Vagina (tissue), 2 donors: ENCODE results near the gene MERTK. TPM values are rescaled to one million over a fixed set of nuclear protein-coding genes. Genes with fewer than 3 reads are reported as not detected.
A peak's percentile ranks its signal among the peaks of the same experiment; 100 is the strongest.
"Not testable (repeated sequence)": the region's sequence is repeated elsewhere in the genome, so short reads cannot be mapped to it uniquely, and the experiment has no call there.

Experiments used
- DNase-seq, 2 donors: peaks; one replicate each; pipeline ENCODE4 v3.0.0-alpha.2; 2017; ENCODE audit errors: extremely low spot score in 2 of 2
- H3K27ac ChIP-seq: fragments of 200-600 bp; sonication (generic); one replicate; pipeline ENCODE4 v1.5.1; 2019
- H3K27me3 ChIP-seq: fragments of 200-600 bp; sonication (generic); one replicate; pipeline ENCODE4 v1.5.1; 2019
- H3K36me3 ChIP-seq, 2 donors: fragments of 200-600 bp; sonication (generic); one replicate each; pipeline ENCODE4 v1.5.1; 2017 to 2019
- H3K4me1 ChIP-seq: fragments of 200-600 bp; sonication (generic); one replicate; pipeline ENCODE4 v1.5.1; 2019
- H3K4me3 ChIP-seq, 2 donors: fragments of 200-600 bp; sonication (generic); 1 replicate in 1 of 2; 2 replicates in 1 of 2; pipeline ENCODE4 v1.5.1; 2016 to 2019
- H3K9me3 ChIP-seq: fragments of 200-600 bp; sonication (generic); one replicate; pipeline ENCODE4 v1.5.1; 2019
- POLR2A ChIP-seq, 2 donors: fragments of 450-650 bp; IDR thresholded peaks; one replicate each; pipeline ENCODE4 v1.6.1; 2017; ENCODE audit warnings: antibody characterized with exemption in 2 of 2, mild to moderate bottlenecking in 2 of 2, moderate library complexity in 2 of 2
- POLR2AphosphoS5 ChIP-seq, 2 donors: sonication (generic); formaldehyde crosslinking; IDR thresholded peaks; one replicate each; pipeline ENCODE4 v1.9.0; 2017; ENCODE audit warnings: antibody characterized with exemption in 2 of 2, mild to moderate bottlenecking in 2 of 2, low read depth in 1 of 2; ENCODE audit not compliant: insufficient read depth in 1 of 2
- intact Hi-C: fragments of 100-400 bp; cut with DNase I; formaldehyde crosslinking; loops from one replicate; pipeline ENCODE4 v1.15.1; 2023
- total RNA-seq: library from RNA; depleted of rRNA; stranded (reverse); fragments of >200 nt; gene quantifications from one replicate; pipeline ENCODE4 v1.2.3, GENCODE V29; 2016
- TF ChIP-seq, protein P1 (sequence below), 3 experiments: fragments of 450-650 bp in 2 of 3; fragments of 200-600 bp in 1 of 3; sonication (generic) in 1 of 3; IDR thresholded peaks; one replicate each; pipeline ENCODE4 v1.5.1; 2017 to 2019; ENCODE audit warnings: antibody characterized with exemption in 3 of 3, mild to moderate bottlenecking in 2 of 3, moderate library complexity in 2 of 3

MERTK gene
- total RNA-seq, 1 donor from 2014 or later = 15.7 TPM

DNA sequence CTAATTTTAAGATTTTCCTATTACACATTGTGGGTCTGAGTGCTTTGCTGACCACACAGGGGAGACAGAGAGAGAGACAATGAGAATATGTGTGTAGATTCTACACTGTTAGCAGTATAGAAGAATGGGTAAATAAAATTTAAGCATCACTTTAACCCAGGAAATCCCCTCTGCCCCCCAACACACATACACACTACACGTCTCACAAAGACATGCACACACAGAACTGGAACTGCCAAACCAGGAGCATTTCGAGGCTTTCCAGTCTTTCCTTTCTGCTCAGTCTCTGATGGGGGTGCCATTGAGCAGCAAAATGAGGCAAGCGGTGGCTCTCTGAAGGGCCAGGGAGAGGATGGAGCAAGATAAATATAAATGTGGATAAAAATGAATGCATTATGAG, 2.5 kb downstream of the MERTK start:
- intact Hi-C loops = no loop called here
- Histone ChIP-seq H3K4me3 (peak overlapping the region; percentile 9 to 80), H3K27ac (peak overlapping the region; percentile 95), H3K27me3 (no peaks in the 10 kb centered on the region), H3K4me1 (peaks cover 25% of the 10 kb centered on the region), H3K36me3 (no peaks in the 10 kb centered on the region), H3K9me3 (no peaks in the 10 kb centered on the region)
- DNase-seq = no peak
- TF ChIP-seq POLR2A (IDR thresholded peaks at IDR 0.05) = no peak
- TF ChIP-seq, protein P1, sequence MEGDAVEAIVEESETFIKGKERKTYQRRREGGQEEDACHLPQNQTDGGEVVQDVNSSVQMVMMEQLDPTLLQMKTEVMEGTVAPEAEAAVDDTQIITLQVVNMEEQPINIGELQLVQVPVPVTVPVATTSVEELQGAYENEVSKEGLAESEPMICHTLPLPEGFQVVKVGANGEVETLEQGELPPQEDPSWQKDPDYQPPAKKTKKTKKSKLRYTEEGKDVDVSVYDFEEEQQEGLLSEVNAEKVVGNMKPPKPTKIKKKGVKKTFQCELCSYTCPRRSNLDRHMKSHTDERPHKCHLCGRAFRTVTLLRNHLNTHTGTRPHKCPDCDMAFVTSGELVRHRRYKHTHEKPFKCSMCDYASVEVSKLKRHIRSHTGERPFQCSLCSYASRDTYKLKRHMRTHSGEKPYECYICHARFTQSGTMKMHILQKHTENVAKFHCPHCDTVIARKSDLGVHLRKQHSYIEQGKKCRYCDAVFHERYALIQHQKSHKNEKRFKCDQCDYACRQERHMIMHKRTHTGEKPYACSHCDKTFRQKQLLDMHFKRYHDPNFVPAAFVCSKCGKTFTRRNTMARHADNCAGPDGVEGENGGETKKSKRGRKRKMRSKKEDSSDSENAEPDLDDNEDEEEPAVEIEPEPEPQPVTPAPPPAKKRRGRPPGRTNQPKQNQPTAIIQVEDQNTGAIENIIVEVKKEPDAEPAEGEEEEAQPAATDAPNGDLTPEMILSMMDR (IDR thresholded peaks at IDR 0.05) = peak in 1 of 3 experiments; percentile 5

DNA sequence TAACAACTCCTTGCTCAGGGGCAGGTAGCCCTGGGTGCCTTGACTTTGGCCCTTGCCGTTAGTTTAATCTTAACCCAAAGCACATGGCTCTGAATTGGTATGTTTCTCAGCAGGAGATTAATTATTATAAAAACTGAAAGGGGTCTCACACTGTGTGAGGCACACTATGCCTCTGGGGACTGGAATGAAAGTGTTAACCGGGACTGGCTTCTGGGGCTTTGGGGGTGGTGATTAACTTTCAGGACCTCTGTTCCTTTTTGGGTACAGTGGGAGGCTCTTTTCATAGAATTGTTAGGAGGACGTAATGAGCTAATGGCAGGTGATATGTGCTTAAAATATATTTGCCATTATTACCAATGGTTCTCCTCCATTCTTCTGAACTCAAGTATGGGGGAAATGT, 5.1 kb downstream of the MERTK start:
- TF ChIP-seq POLR2AphosphoS5 (IDR thresholded peaks at IDR 0.05; ENCODE audit: insufficient read depth in 1 of 2, low read depth in 1 of 2) (no peak), POLR2A (IDR thresholded peaks at IDR 0.05) (no peak)
- TF ChIP-seq, protein P1 (IDR thresholded peaks at IDR 0.05) = no peak
- no peaks in the 10 kb centered on the region for H3K36me3 ChIP-seq
- H3K4me1 ChIP-seq = peaks cover 24% of the 10 kb centered on the region
- H3K4me3 ChIP-seq = no peak overlapping the region
- no peaks in the 10 kb centered on the region for H3K9me3 ChIP-seq
- intact Hi-C loops = no loop called here
- H3K27me3 ChIP-seq = no peaks in the 10 kb centered on the region
- DNase-seq = no peak
- no peak overlapping the region for H3K27ac ChIP-seq

DNA sequence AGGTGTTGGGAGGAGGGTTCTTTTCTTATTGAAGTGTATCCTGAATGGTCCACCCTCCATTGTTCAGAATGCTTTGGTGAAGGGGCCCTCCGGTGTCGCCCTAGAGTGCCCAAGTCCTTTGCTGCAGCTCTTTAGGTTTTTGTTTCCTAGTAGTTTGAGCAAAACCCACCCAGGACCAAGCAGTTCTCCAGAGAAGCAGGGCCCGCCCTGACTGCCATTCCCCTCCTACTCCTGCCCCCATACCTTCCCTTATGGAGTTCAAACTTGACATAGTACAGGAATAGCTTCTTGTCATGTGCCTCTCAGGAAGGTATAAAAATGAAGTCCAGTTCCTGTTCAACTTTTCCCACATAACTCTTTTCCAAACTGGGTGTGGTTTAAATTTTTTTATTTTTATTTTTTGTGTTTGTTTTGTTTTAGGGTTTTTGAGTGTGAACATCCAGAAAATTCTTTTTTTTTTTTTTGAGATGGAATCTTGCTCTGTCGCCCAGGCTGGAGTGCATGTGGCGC, 5.6 kb downstream of the MERTK start:
- H3K36me3 ChIP-seq = no peaks in the 10 kb centered on the region
- H3K9me3 ChIP-seq = no peaks in the 10 kb centered on the region
- no peaks in the 10 kb centered on the region for H3K27me3 ChIP-seq
- peaks cover 24% of the 10 kb centered on the region for H3K4me1 ChIP-seq
- no peak overlapping the region for H3K27ac ChIP-seq
- TF ChIP-seq POLR2AphosphoS5 (IDR thresholded peaks at IDR 0.05; ENCODE audit: insufficient read depth in 1 of 2, low read depth in 1 of 2) = no peak
- no peak for TF ChIP-seq POLR2A (IDR thresholded peaks at IDR 0.05)
- TF ChIP-seq, protein P1 (IDR thresholded peaks at IDR 0.05) = no peak
- intact Hi-C loops = no loop called here
- H3K4me3 ChIP-seq = no peak overlapping the region
- no peak for DNase-seq

DNA sequence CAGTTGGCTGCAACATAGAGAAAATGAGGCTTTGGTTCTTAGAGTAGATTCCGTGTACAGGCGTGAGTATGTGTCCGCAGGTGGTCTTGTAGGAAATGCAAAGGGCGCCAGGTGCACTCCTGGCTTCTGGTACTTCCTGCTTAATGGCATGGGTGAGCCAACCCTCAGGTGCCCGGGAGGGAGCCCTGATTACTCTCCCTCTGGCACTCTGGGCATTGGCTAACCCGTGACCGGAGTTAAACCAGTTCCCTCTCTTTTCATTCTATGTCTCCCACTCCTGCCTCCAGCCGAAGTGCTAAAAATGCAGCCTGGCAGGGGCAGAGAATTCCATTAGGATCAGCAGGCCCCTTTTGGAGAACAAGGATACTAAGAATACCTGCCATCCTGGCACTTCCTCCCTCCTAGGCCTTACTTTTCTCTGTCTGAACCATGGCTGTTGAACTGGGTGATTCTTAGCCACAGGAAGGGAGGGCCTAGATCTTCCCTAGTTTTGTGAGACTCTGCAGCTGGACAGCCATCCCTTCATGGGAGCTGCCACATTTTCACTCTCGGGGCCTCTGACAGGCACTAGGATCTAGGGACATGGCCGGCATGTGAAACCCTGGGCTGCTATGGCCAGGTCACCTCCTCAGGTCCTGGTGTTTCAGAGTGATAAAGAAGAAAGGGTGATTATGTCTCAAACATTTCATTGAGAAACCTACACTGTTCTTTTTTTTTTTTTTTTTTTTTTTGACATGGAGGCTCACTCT, 6.5 kb downstream of the MERTK start:
- Histone ChIP-seq H3K4me3 (no peak overlapping the region), H3K4me1 (peaks cover 21% of the 10 kb centered on the region), H3K9me3 (no peaks in the 10 kb centered on the region), H3K27ac (no peak overlapping the region), H3K36me3 (no peaks in the 10 kb centered on the region), H3K27me3 (no peaks in the 10 kb centered on the region)
- intact Hi-C loops = no loop called here
- TF ChIP-seq, protein P1 (IDR thresholded peaks at IDR 0.05) = no peak
- TF ChIP-seq POLR2A (IDR thresholded peaks at IDR 0.05) (no peak), POLR2AphosphoS5 (IDR thresholded peaks at IDR 0.05; ENCODE audit: insufficient read depth in 1 of 2, low read depth in 1 of 2) (no peak)
- DNase-seq = no peak

DNA sequence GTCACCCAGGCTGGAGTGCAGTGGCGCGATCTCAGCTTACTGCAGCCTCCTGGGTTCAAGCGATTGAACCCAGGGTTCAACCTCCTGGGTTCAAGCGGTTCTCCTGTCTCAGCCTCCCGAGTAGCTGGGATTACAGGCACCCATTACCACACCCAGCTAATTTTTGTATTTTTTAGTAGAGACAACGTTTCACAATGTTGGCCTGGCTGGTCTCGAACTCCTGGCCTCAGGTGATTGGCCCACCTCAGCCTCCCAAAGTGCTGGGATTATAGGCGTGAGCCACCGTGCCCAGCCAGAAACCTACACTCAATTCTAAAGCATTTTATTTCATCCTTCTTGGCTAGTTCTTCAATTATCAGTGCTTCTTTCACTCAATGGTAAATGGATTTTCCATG, 7.1 kb downstream of the MERTK start:
- H3K9me3 ChIP-seq, H3K36me3 ChIP-seq, H3K4me3 ChIP-seq, H3K27me3 ChIP-seq, DNase-seq, intact Hi-C loops: not testable (repeated sequence)
- peak overlapping the region; percentile 58 for H3K27ac ChIP-seq
- H3K4me1 ChIP-seq = peaks cover 15% of the 10 kb centered on the region
